CD4-positive, alpha-beta T cell (primary cell): ENCODE data around the gene CTIF. TPM values are rescaled to one million over a fixed set of nuclear protein-coding genes. Genes with fewer than 3 reads are reported as not detected.

Experiments
- ATAC-seq: fragments of 200-7000 bp; cut with Tn5 transposase; one replicate; pipeline ENCODE4 v1.10.0; 2022; ENCODE audit warnings: mild to moderate bottlenecking; ENCODE audit not compliant: poor library complexity
- CTCF ChIA-PET: fragments of 350-600 bp; sonication (Branson Sonifier 250); formaldehyde crosslinking; loops from one replicate; lab custom pipeline; 2021; ENCODE audit warnings: antibody characterized with exemption, inconsistent platforms; lab: Charles Lee
- POLR2A ChIA-PET: fragments of 350-600 bp; sonication (Branson Sonifier 250); formaldehyde crosslinking; loops from one replicate; lab custom pipeline; 2021; ENCODE audit warnings: antibody characterized with exemption, inconsistent platforms; lab: Charles Lee
- DNase-seq, 14 experiments: peaks; one replicate each; pipeline ENCODE4 v3.0.0-alpha.2; 2013 to 2020; ENCODE audit warnings: mixed read lengths in 2 of 14
- H3K27ac ChIP-seq, 2 donors: one replicate each; pipeline versions ENCODE4 v1.5.1 to v1.7.0; 2013; ENCODE audit warnings: low read length in 2 of 2, low read depth in 1 of 2, mild to moderate bottlenecking in 1 of 2
- H3K27me3 ChIP-seq, 2 experiments: 1 replicate in 1 of 2; 2 replicates in 1 of 2; pipeline versions ENCODE4 v1.6.1 to v1.7.0; 2013; ENCODE audit warnings: low read length in 2 of 2, control low read depth in 1 of 2, mild to moderate bottlenecking in 1 of 2, moderate library complexity in 1 of 2; ENCODE audit not compliant: insufficient read depth in 2 of 2, control insufficient read depth in 1 of 2
- H3K36me3 ChIP-seq: one replicate; pipeline ENCODE4 v1.6.1; 2013; ENCODE audit warnings: low read length, control low read depth; ENCODE audit not compliant: insufficient read depth
- H3K4me1 ChIP-seq: one replicate; pipeline ENCODE4 v1.6.1; 2013; ENCODE audit warnings: low read length, control low read depth; ENCODE audit not compliant: insufficient read depth
- H3K4me3 ChIP-seq: one replicate; pipeline ENCODE4 v1.5.1; 2013; ENCODE audit warnings: mild to moderate bottlenecking, low read length, moderate library complexity
- H3K9me3 ChIP-seq, 2 experiments: 1 replicate in 1 of 2; 2 replicates in 1 of 2; pipeline versions ENCODE4 v1.6.1 to v1.7.0; 2013; ENCODE audit warnings: low read length in 2 of 2, mild to moderate bottlenecking in 2 of 2, control low read depth in 1 of 2, moderate library complexity in 1 of 2; ENCODE audit not compliant: control insufficient read depth in 1 of 2, insufficient read depth in 1 of 2
- H3K27ac Mint-ChIP-seq: one replicate; pipeline ENCODE4 v1.8.0; 2020; ENCODE audit warnings: mixed read lengths
- H3K27me3 Mint-ChIP-seq: one replicate; pipeline ENCODE4 v1.8.0; 2021; ENCODE audit warnings: mixed read lengths
- H3K36me3 Mint-ChIP-seq: one replicate; pipeline ENCODE4 v1.8.0; 2021; ENCODE audit warnings: low read depth, mixed read lengths
- H3K4me1 Mint-ChIP-seq: one replicate; pipeline ENCODE4 v1.8.0; 2021; ENCODE audit warnings: low read depth, mixed read lengths
- H3K4me3 Mint-ChIP-seq: one replicate; pipeline ENCODE4 v1.8.0; 2020; ENCODE audit warnings: mild to moderate bottlenecking, mixed read lengths
- H3K9me3 Mint-ChIP-seq: one replicate; pipeline ENCODE4 v1.8.0; 2020; ENCODE audit warnings: mixed read lengths
- intact Hi-C, 2 experiments: fragments of 100-400 bp; cut with DNase I in 1 of 2; cut with micrococcal nuclease in 1 of 2; formaldehyde crosslinking; loops; one replicate each; pipeline versions ENCODE4 v1.15.1 to v1.9.0; 2023 to 2025; cut with DNase I, micrococcal nuclease
- total RNA-seq, 174 experiments: library from RNA in 2 of 174; stranded (reverse) in 2 of 174; gene quantifications; one replicate each; pipeline ENCODE4 v1.2.3 and lab custom pipeline; 2021 to 2026
- TF ChIP-seq, protein P1 (sequence below): fragments of 200-600 bp; IDR thresholded peaks from one replicate; pipeline ENCODE4 v1.8.0; 2022; ENCODE audit warnings: antibody characterized with exemption, mild to moderate bottlenecking

Gene CTIF
- total RNA-seq, 2 experiments from 2014 or later: 1.1 to 2.9 TPM

DNA sequence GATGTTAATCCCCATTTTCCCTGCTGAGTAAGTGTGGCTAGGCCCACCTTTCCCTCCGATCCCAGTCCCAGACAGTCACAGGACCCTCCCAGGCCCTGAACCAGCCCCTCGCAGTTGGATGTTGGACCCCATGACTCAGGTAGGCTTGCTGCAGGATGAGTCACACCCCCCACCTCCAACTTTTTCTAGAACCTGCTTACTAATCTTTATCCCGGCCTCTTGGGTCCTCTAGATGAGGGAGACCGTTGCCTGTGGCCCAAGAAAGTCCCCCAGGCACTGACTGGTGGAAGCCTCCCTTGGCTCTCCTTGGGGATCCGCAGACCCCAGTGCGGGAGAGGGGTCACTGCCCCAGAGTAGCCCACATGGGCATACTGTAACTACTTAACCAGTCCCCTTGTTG lies 313.5 kb downstream of the CTIF start:
- Mint-ChIP-seq H3K27me3 (no peaks in the 10 kb centered on the region), H3K36me3 (no peaks in the 10 kb centered on the region), H3K4me3 (no peak overlapping the region), H3K4me1 (peaks cover 61% of the 10 kb centered on the region), H3K27ac (peak overlapping the region; percentile 26), H3K9me3 (no peaks in the 10 kb centered on the region)
- Histone ChIP-seq H3K27ac (no peak overlapping the region), H3K27me3 (no peaks in the 10 kb centered on the region), H3K9me3 (no peaks in the 10 kb centered on the region), H3K4me1 (peaks cover 36% of the 10 kb centered on the region), H3K4me3 (no peak overlapping the region), H3K36me3 (no peaks in the 10 kb centered on the region)
- ATAC-seq (no peak), DNase-seq (no peak)
- CTCF ChIA-PET: no interaction called here
- POLR2A ChIA-PET: interaction anchor here (1.0 to 1.3 kb wide), 2 partner anchors 8 to 10 kb away, joined by 3 to 4 read pairs; no protein-coding TSS in a partner anchor
- TF ChIP-seq, protein P1, sequence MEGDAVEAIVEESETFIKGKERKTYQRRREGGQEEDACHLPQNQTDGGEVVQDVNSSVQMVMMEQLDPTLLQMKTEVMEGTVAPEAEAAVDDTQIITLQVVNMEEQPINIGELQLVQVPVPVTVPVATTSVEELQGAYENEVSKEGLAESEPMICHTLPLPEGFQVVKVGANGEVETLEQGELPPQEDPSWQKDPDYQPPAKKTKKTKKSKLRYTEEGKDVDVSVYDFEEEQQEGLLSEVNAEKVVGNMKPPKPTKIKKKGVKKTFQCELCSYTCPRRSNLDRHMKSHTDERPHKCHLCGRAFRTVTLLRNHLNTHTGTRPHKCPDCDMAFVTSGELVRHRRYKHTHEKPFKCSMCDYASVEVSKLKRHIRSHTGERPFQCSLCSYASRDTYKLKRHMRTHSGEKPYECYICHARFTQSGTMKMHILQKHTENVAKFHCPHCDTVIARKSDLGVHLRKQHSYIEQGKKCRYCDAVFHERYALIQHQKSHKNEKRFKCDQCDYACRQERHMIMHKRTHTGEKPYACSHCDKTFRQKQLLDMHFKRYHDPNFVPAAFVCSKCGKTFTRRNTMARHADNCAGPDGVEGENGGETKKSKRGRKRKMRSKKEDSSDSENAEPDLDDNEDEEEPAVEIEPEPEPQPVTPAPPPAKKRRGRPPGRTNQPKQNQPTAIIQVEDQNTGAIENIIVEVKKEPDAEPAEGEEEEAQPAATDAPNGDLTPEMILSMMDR: no peak
- intact Hi-C loops: no loop called here

DNA sequence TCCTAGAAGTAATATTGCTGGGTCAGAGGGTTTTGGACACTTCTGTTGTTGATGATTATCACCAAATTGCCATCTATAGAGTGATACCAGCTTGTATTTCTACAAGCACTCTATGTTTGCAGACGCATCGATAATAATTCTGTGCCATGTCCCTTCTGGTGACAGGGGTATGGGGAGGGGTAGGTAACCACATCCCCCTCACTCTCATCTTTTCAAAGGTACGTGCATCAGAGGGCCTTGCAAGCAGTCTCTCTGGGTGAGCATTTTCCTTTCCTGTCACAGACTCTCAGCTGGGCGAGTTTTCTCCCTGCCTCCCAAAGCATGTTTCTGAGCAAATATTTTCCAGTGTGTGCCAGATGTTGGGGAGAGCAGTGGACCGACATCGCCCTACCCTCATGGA lies 314.0 kb downstream of the CTIF start:
- intact Hi-C loops: no loop called here
- Mint-ChIP-seq H3K36me3 (no peaks in the 10 kb centered on the region), H3K9me3 (no peaks in the 10 kb centered on the region), H3K4me1 (peaks cover 56% of the 10 kb centered on the region), H3K4me3 (peak overlapping the region; percentile 14), H3K27me3 (no peaks in the 10 kb centered on the region), H3K27ac (peak overlapping the region; percentile 26)
- ATAC-seq (peak; percentile 78), DNase-seq (peak in 2 of 14 experiments; percentile 16 to 32)
- Histone ChIP-seq H3K27ac (no peak overlapping the region), H3K27me3 (no peaks in the 10 kb centered on the region), H3K36me3 (no peaks in the 10 kb centered on the region), H3K4me1 (peaks cover 36% of the 10 kb centered on the region), H3K9me3 (no peaks in the 10 kb centered on the region), H3K4me3 (no peak overlapping the region)
- CTCF ChIA-PET: no interaction called here
- TF ChIP-seq, protein P1: no peak
- POLR2A ChIA-PET: interaction anchor here (1.0 to 1.1 kb wide), 2 partner anchors 9 kb away, joined by 3 to 4 read pairs; no protein-coding TSS in a partner anchor

DNA sequence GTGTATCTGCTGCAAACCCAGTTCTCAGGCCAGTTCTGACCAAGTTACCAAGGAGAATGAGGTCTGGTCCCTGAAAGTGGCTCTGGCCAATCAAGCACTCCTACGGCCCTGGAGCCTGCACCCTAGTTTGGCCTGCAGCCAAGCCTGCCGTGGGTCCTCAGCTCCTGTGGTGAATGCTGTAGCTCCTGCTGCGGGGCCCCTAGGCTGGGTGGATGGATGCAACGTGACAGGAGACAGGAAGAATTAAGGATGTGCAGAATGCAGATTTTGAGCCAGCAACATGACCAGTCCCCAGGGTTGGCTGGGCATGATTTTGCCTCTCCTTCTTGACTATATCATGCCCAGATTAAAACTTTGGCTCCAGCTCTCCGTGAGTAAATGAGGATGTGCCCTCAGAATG lies 314.8 kb downstream of the CTIF start:
- H3K4me1 Mint-ChIP-seq: peaks cover 52% of the 10 kb centered on the region
- CTCF ChIA-PET: no interaction called here

More for the DNA sequence above, 314.8 kb downstream of the CTIF start:
- H3K27ac ChIP-seq: no peak overlapping the region
- no peak overlapping the region for H3K4me3 Mint-ChIP-seq
- intact Hi-C loops: no loop called here
- peaks cover 36% of the 10 kb centered on the region for H3K4me1 ChIP-seq
- DNase-seq (no peak), ATAC-seq (no peak)
- no peaks in the 10 kb centered on the region for H3K9me3 ChIP-seq
- H3K9me3 Mint-ChIP-seq: no peaks in the 10 kb centered on the region
- H3K4me3 ChIP-seq: no peak overlapping the region
- TF ChIP-seq, protein P1: no peak
- no peaks in the 10 kb centered on the region for H3K27me3 ChIP-seq
- H3K27me3 Mint-ChIP-seq: no peaks in the 10 kb centered on the region
- no peaks in the 10 kb centered on the region for H3K36me3 ChIP-seq
- no peaks in the 10 kb centered on the region for H3K36me3 Mint-ChIP-seq
- POLR2A ChIA-PET: interaction anchor here (1.1 to 1.6 kb wide), 2 partner anchors 8 to 88 kb away, joined by 3 to 4 read pairs; no protein-coding TSS in a partner anchor
- no peak overlapping the region for H3K27ac Mint-ChIP-seq
